Endothelial cell of umbilical vein (primary cell): ENCODE results near the gene KCNJ5. TPM values are rescaled to one million over a fixed set of nuclear protein-coding genes. Genes with fewer than 3 reads are reported as not detected.

Experiments used
- BruUV-seq: library from RNA; stranded (reverse); fragments of 400-500 nt; replicated peaks from 2 replicates; lab custom pipeline; 2021; lab: Mats Ljungman, UMichigan
- CTCF ChIA-PET: fragments of 300-600, 350-600 bp; sonication (Branson Sonifier 250); formaldehyde crosslinking; loops from one replicate; lab custom pipeline; 2021; ENCODE audit warnings: antibody characterized with exemption, inconsistent platforms; lab: Charles Lee
- POLR2A ChIA-PET: fragments of 300-600, 350-600 bp; sonication (Branson Sonifier 250); formaldehyde crosslinking; loops from one replicate; lab custom pipeline; 2021; ENCODE audit warnings: antibody characterized with exemption, inconsistent platforms; lab: Charles Lee
- DNase-seq: peaks from one replicate; pipeline ENCODE4 v3.0.0-alpha.2; 2011; ENCODE audit warnings: low read depth, low spot score
- FAIRE-seq: peaks from 2 replicates; lab custom pipeline; 2011; peaks lifted over from hg19 to GRCh38; lab: Jason Lieb, UNC
- H2AFZ ChIP-seq: 2 replicates; pipeline ENCODE4 v1.6.0; 2012; ENCODE audit warnings: low read depth, low read length, control low read depth, inconsistent platforms
- H3K27ac ChIP-seq: 2 replicates; pipeline ENCODE4 v1.5.1; 2011; ENCODE audit warnings: low read depth, mild to moderate bottlenecking, control low read depth, low read length, moderate library complexity; ENCODE audit not compliant: insufficient read depth
- H3K27me3 ChIP-seq, 2 experiments: 2 replicates each; pipeline versions ENCODE4 v1.6.0 to v1.6.1; 2011; ENCODE audit warnings: low read length in 2 of 2, mixed read lengths in 1 of 2; ENCODE audit not compliant: control insufficient read depth in 2 of 2, insufficient read depth in 2 of 2
- H3K36me3 ChIP-seq, 2 experiments: 2 replicates in 1 of 2; 3 replicates in 1 of 2; pipeline ENCODE4 v1.5.1; 2011; ENCODE audit warnings: low read length in 2 of 2, mild to moderate bottlenecking in 1 of 2, moderate library complexity in 1 of 2; ENCODE audit not compliant: control insufficient read depth in 2 of 2, insufficient read depth in 2 of 2; ENCODE audit errors: extremely low read depth in 1 of 2
- H3K4me1 ChIP-seq: 3 replicates; pipeline ENCODE4 v1.5.1; 2011; ENCODE audit warnings: mild to moderate bottlenecking, low read length; ENCODE audit not compliant: control insufficient read depth, insufficient read depth; ENCODE audit errors: extremely low read depth
- H3K4me2 ChIP-seq: 2 replicates; pipeline ENCODE4 v1.6.1; 2011; ENCODE audit warnings: low read length, control low read depth, mixed read lengths; ENCODE audit not compliant: insufficient read depth
- H3K4me3 ChIP-seq, 3 experiments: fragments of 200-600 bp in 1 of 3; sonication (generic), shearing (Covaris generic) in 1 of 3; replicated peaks in 1 of 3; 2 replicates each; pipeline ENCODE4 v1.5.1; 2011 to 2016; ENCODE audit warnings: control low read depth in 3 of 3, low read length in 3 of 3, mild to moderate bottlenecking in 2 of 3, inconsistent platforms in 1 of 3, low read depth in 1 of 3, moderate library complexity in 1 of 3; ENCODE audit not compliant: insufficient read depth in 1 of 3
- H3K79me2 ChIP-seq: 2 replicates; pipeline ENCODE4 v1.6.0; 2012; ENCODE audit warnings: low read length, inconsistent platforms; ENCODE audit not compliant: control insufficient read depth, insufficient read depth
- H3K9ac ChIP-seq: replicated peaks from 2 replicates; pipeline ENCODE3; 2011; ENCODE audit warnings: low read length, control low read depth; ENCODE audit not compliant: insufficient read depth; ENCODE audit errors: extremely low read depth
- H3K9me1 ChIP-seq: replicated peaks from 3 replicates; pipeline ENCODE4 v1.6.0; 2011; ENCODE audit warnings: mild to moderate bottlenecking, low read length; ENCODE audit not compliant: control insufficient read depth, insufficient read depth; ENCODE audit errors: extremely low read depth
- H3K9me3 ChIP-seq: replicated peaks from 2 replicates; pipeline ENCODE4 v1.5.1; 2012; ENCODE audit warnings: low read length, inconsistent platforms; ENCODE audit not compliant: control insufficient read depth, insufficient read depth
- H4K20me1 ChIP-seq: replicated peaks from 2 replicates; pipeline ENCODE3; 2011; ENCODE audit warnings: mild to moderate bottlenecking, low read length; ENCODE audit not compliant: control insufficient read depth, insufficient read depth; ENCODE audit errors: extremely low read depth
- EZH2 ChIP-seq: IDR thresholded peaks from 2 replicates; pipeline ENCODE4 v1.6.1; 2012; ENCODE audit warnings: borderline replicate concordance, low read depth, mild to moderate bottlenecking, moderate library complexity, low read length, inconsistent platforms; ENCODE audit not compliant: severe bottlenecking
- FOS ChIP-seq: IDR thresholded peaks from 2 replicates; pipeline ENCODE4 v1.6.1; 2011; ENCODE audit warnings: mild to moderate bottlenecking, low read length, moderate library complexity, borderline replicate concordance; ENCODE audit not compliant: insufficient read depth
- GATA2 ChIP-seq: IDR thresholded peaks from 2 replicates; pipeline ENCODE4 v1.7.0; 2011; ENCODE audit warnings: low read depth, mild to moderate bottlenecking, moderate library complexity, mixed read lengths, low read length; ENCODE audit not compliant: insufficient read length, insufficient read depth
- JUN ChIP-seq: IDR thresholded peaks from 2 replicates; pipeline ENCODE4 v1.6.1; 2011; ENCODE audit warnings: borderline replicate concordance, low read depth; ENCODE audit not compliant: insufficient read length, insufficient read depth
- MYC ChIP-seq: IDR thresholded peaks from one replicate; pipeline ENCODE4 v1.6.1; 2011; ENCODE audit warnings: mild to moderate bottlenecking, low read depth, low read length
- POLR2A ChIP-seq: IDR thresholded peaks from 2 replicates; pipeline ENCODE4 v1.6.1; 2012; ENCODE audit warnings: low read depth, mild to moderate bottlenecking, control low read depth, low read length
- POLR2AphosphoS5 ChIP-seq: IDR thresholded peaks from 2 replicates; pipeline ENCODE4 v1.6.1; 2012; ENCODE audit warnings: low read depth, mild to moderate bottlenecking, control low read depth, low read length, moderate library complexity; ENCODE audit not compliant: insufficient read depth
- dilution Hi-C: fragments of 300-500 bp; cut with MboI; formaldehyde crosslinking; loops from one replicate; pipeline ENCODE4 v1.15.0; 2019; ENCODE audit warnings: low sequenced_read_pairs; ENCODE audit not compliant: extremely low pct_ligation_motif_present
- intact Hi-C: fragments of 100-400 bp; cut with micrococcal nuclease; formaldehyde crosslinking; loops from one replicate; pipeline ENCODE4 v1.10.0; 2022
- polyA plus RNA-seq, 4 experiments: library from polyadenylated mRNA; depleted of rRNA in 3 of 4; stranded (reverse) in 3 of 4; unstranded in 1 of 4; fragments of >200 nt; gene quantifications; 2 replicates each; pipeline versions ENCODE4 v1.2.1 to v1.2.3, GENCODE V29; 2011 to 2012; ENCODE audit warnings: missing spikeins in 1 of 4
- total RNA-seq: library from RNA; stranded (reverse); gene quantifications from 2 replicates; pipeline ENCODE4 v1.2.3, GENCODE V29; 2021
- TF ChIP-seq, protein P1 (sequence below): IDR thresholded peaks from 2 replicates; pipeline ENCODE4 v1.6.1; 2011; ENCODE audit not compliant: insufficient read depth, insufficient read length
- TF ChIP-seq, protein P2 (sequence below), 2 donors: IDR thresholded peaks; 1 replicate in 1 of 2; 2 replicates in 1 of 2; pipeline ENCODE4 v1.5.1; 2011; ENCODE audit warnings: low read length in 2 of 2, mild to moderate bottlenecking in 2 of 2, moderate library complexity in 2 of 2, control low read depth in 1 of 2, inconsistent platforms in 1 of 2, low read depth in 1 of 2; ENCODE audit not compliant: insufficient read depth in 1 of 2; ENCODE audit errors: extremely low read depth in 1 of 2

The KCNJ5 gene
- total and polyA plus RNA-seq, 2 donors (not counting 3 experiments of a cell fraction or from before 2014, with no cell fraction given) = 0.13 TPM; not detected in 1

DNA sequence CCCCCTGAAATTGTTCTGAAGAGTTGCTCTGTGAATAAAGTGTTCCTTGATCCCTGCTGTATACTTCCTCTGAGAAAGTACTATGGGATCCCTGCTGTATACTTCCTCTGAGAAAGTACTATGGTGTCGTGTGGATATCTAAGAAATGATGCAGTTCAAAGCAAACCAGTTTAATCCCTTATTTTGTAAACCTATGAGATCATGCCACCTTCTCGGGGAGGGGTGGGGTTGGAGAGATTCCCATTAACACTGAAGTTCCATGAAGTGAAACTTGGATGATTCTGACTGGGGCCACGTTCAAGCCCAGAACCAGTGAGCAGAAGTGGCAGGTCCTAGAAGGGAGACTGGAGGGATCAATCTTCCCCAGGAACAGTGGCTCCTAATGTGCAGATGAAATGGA, 64.5 kb downstream of the KCNJ5 start:
- POLR2A ChIA-PET = interaction anchor here (0.6 to 1.7 kb wide), 2 partner anchors 11 to 70 kb away, joined by 5 to 6 read pairs; no protein-coding TSS in a partner anchor
- Histone ChIP-seq H3K27ac (no peak overlapping the region), H3K79me2 (no peaks in the 10 kb centered on the region), H3K4me2 (no peak overlapping the region), H3K36me3 (no peaks in the 10 kb centered on the region), H3K9me3 (no peaks in the 10 kb centered on the region), H3K4me3 (no peak overlapping the region), H3K9me1 (no peaks in the 10 kb centered on the region), H4K20me1 (no peaks in the 10 kb centered on the region), H2AFZ (no peak overlapping the region), H3K27me3 (peaks cover 12 to 24% of the 10 kb centered on the region in 2 experiments), H3K9ac (no peak overlapping the region), H3K4me1 (no peaks in the 10 kb centered on the region)
- no peak for DNase-seq
- no peak for FAIRE-seq
- TF ChIP-seq JUN (no peak), FOS (no peak), MYC (no peak), GATA2 (no peak), POLR2A (no peak), EZH2 (no peak), POLR2AphosphoS5 (no peak)
- TF ChIP-seq, protein P1, sequence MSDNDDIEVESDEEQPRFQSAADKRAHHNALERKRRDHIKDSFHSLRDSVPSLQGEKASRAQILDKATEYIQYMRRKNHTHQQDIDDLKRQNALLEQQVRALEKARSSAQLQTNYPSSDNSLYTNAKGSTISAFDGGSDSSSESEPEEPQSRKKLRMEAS = no peak
- TF ChIP-seq, protein P2, sequence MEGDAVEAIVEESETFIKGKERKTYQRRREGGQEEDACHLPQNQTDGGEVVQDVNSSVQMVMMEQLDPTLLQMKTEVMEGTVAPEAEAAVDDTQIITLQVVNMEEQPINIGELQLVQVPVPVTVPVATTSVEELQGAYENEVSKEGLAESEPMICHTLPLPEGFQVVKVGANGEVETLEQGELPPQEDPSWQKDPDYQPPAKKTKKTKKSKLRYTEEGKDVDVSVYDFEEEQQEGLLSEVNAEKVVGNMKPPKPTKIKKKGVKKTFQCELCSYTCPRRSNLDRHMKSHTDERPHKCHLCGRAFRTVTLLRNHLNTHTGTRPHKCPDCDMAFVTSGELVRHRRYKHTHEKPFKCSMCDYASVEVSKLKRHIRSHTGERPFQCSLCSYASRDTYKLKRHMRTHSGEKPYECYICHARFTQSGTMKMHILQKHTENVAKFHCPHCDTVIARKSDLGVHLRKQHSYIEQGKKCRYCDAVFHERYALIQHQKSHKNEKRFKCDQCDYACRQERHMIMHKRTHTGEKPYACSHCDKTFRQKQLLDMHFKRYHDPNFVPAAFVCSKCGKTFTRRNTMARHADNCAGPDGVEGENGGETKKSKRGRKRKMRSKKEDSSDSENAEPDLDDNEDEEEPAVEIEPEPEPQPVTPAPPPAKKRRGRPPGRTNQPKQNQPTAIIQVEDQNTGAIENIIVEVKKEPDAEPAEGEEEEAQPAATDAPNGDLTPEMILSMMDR (IDR thresholded peaks at IDR 0.05; ENCODE audit: extremely low read depth in 1 of 2, insufficient read depth in 1 of 2, low read depth in 1 of 2, low read length in 2 of 2) = no peak
- CTCF ChIA-PET = interaction anchor here (0.8 to 17.4 kb wide), 18 partner anchors 8 to 798 kb away, joined by 3 to 951 read pairs (median 9); partner anchors contain the start of gene KCNJ5
- intact Hi-C loops = loop anchor here (1.0 to 10.0 kb wide), 7 partner anchors 71 to 924 kb away; no protein-coding TSS in a partner anchor
- dilution Hi-C loops = no loop called here
- BruUV-seq = no TSS peak
